GM12873 (cell line): ENCODE results near the gene FAM193B.

Experiments used
- TF ChIP-seq, protein P1 (sequence below): IDR thresholded peaks from 2 replicates; pipeline ENCODE4 v1.5.1; 2012; ENCODE audit warnings: low read depth, mild to moderate bottlenecking, moderate library complexity, low read length, control low read depth; ENCODE audit not compliant: insufficient read depth; ENCODE audit errors: missing control alignments

Gene FAM193B

DNA sequence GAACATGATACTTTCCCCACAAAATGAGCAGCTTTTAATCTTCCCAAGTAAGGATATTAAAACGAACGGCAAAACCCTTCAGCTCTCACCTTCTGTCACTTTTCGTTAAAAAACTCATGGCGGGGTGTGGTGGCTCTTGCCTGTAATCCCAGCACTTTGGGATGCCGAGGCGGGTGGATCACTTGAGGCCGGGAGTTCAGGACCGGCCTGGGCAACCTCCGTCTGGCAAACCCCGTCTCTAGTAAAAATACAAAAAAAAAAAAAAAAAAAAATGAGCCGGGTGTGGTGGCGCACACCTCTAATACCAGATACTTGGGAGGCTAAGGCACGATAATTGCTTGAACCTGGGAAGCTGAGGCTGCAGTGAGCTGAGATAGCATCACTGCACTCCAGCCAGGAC is 38.5 kb upstream of the FAM193B start:
- TF ChIP-seq, protein P1, sequence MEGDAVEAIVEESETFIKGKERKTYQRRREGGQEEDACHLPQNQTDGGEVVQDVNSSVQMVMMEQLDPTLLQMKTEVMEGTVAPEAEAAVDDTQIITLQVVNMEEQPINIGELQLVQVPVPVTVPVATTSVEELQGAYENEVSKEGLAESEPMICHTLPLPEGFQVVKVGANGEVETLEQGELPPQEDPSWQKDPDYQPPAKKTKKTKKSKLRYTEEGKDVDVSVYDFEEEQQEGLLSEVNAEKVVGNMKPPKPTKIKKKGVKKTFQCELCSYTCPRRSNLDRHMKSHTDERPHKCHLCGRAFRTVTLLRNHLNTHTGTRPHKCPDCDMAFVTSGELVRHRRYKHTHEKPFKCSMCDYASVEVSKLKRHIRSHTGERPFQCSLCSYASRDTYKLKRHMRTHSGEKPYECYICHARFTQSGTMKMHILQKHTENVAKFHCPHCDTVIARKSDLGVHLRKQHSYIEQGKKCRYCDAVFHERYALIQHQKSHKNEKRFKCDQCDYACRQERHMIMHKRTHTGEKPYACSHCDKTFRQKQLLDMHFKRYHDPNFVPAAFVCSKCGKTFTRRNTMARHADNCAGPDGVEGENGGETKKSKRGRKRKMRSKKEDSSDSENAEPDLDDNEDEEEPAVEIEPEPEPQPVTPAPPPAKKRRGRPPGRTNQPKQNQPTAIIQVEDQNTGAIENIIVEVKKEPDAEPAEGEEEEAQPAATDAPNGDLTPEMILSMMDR = no peak

DNA sequence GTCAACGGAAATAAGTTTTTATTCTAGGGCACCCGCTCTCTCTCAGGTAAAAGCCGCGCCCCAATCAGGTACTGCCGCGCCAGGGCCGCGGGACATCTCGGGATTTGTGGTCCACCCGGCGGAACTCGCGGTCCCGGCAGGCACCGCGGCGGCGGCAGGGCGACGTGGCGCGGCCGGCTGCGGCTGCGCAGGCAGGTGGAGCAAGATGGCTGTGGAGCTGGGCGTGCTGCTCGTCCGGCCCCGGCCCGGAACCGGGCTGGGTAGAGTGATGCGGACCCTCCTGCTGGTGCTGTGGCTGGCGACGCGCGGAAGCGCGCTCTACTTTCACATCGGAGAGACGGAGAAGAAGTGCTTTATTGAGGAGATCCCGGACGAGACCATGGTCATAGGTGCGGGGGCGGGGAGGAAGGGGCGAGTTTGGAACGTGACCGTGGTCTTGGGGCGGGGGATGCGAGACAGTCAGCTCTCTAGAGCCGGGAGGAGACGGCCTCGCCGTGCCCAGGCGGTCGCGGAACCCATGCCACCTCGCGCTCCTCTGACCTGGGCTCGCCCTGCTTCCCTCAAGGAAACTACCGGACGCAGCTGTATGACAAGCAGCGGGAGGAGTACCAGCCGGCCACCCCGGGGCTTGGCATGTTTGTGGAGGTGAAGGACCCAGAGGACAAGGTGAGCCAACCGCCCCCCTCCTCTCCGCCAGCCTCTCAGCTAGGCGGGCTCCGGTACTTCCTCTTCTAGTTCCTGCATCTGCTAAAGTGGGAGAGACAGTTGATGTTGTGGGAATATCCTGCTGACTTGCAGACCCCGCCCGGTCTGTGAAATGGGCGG is 37.9 kb upstream of the FAM193B start, which contains the start of gene TMED9:
Gene TMED9 (plus strand): TSS at position 194 of the 825 bp plus-strand sequence. CDS start 12 bp downstream, at position 206.
- TF ChIP-seq, protein P1 = no peak

DNA sequence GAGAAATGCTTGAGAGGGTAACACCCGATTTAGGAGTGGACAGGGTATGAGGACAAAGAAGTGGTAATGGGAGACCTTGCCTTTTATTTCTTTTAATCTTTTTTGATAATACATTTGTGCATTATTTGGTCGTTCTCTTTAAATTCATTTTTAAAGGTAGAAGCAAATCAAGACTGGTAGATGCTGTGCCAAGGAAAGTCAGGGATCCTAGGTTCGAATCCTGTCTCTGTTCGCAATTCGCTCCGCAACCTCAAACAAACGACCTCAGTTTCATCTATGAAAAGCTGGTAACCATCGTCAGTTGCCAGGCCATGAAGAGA is 37.3 kb upstream of the FAM193B start:
- TF ChIP-seq, protein P1 = no peak

DNA sequence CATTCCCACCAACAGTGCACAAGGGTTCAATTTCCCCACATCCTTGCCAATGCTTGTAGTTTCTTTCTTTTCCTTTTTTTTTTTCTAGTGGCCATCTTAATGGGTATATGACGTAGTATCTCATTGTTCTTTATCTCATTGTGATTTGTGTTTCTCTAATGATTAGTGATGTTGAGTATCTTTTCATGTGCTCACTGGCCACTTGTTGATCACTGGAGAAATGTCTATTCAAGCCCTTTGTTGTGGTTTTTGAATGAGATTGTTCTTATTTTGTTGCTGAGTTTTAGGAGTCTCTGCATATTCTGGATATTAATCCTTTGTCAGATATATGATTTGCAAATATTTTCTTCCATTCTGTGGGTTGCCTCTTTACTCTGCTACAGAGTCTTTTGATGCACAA is 36.0 kb upstream of the FAM193B start:
- TF ChIP-seq, protein P1 = no peak

DNA sequence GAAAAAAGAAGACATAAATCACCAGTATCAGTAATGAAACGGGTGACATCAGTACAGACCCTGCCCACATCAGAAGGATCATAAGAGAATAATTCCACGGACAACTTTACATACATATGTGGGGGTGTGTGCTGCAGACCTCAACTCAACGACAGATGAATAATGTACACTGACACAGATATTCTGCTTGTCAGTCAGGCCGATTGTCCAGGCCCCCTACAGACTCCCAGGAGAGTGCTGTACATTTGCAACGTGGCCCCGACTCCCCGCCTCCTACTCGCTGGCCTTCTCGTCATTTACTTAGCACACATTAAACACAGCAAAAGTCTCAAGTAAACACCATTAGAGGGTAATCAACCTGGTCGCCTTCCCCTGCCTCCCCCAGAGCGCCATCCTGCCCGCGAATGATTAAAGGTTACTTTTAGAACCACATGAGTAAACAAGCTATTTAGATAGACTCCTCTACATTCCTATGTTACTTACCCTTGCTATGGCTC is 34.1 kb upstream of the FAM193B start:
- TF ChIP-seq, protein P1 = no peak

DNA sequence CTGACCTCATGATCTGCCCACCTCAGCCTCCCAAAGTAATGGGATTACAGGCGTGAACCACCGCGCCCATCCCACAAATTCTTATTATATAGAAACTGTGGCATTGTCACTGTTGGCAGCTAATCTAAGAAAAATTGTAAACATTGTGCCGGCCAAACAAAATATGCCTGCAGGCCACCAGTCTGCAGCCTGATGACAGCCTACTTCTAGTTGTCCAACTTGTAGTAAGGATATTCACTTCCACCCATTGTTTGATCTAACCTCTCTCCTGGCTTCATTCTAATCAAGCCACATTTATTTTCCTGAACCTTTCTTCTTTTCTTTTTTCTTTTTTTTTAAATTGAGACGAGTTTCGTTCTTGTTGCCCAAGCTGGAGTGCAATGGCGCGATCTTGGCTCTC is 24.0 kb upstream of the FAM193B start:
- TF ChIP-seq, protein P1 = no peak

DNA sequence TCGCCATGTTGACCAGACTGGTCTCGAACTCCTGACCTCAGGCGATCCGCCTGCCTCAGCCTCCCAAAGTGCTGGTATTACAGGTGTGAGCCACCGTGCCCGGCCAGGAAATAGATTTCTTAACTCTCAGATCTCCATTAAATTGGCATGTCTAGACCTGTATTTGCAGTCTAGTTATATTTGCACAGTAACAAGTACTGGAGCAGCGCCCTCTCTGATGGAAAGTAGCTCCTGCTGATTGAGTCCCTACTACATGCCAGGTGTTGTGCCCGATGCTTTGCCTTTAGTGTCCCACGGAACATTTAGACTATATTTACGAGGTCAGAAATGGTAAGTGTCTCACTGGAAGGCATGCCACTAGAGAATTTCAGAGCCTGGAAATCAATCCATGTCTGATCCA is 21.8 kb upstream of the FAM193B start:
- TF ChIP-seq, protein P1 = no peak
